Endothelial cell of umbilical vein (primary cell): ENCODE results near the gene SMOC2. TPM values are rescaled to one million over a fixed set of nuclear protein-coding genes. Genes with fewer than 3 reads are reported as not detected.

Source experiments
- BruUV-seq: library from RNA; stranded (reverse); fragments of 400-500 nt; replicated peaks from 2 replicates; lab custom pipeline; 2021; lab: Mats Ljungman, UMichigan
- CTCF ChIA-PET: fragments of 300-600, 350-600 bp; sonication (Branson Sonifier 250); formaldehyde crosslinking; loops from one replicate; lab custom pipeline; 2021; ENCODE audit warnings: antibody characterized with exemption, inconsistent platforms; lab: Charles Lee
- POLR2A ChIA-PET: fragments of 300-600, 350-600 bp; sonication (Branson Sonifier 250); formaldehyde crosslinking; loops from one replicate; lab custom pipeline; 2021; ENCODE audit warnings: antibody characterized with exemption, inconsistent platforms; lab: Charles Lee
- DNase-seq: peaks from one replicate; pipeline ENCODE4 v3.0.0-alpha.2; 2011; ENCODE audit warnings: low read depth, low spot score
- FAIRE-seq: peaks from 2 replicates; lab custom pipeline; 2011; peaks lifted over from hg19 to GRCh38; lab: Jason Lieb, UNC
- H2AFZ ChIP-seq: 2 replicates; pipeline ENCODE4 v1.6.0; 2012; ENCODE audit warnings: low read depth, low read length, control low read depth, inconsistent platforms
- H3K27ac ChIP-seq: 2 replicates; pipeline ENCODE4 v1.5.1; 2011; ENCODE audit warnings: low read depth, mild to moderate bottlenecking, control low read depth, low read length, moderate library complexity; ENCODE audit not compliant: insufficient read depth
- H3K27me3 ChIP-seq, 2 experiments: 2 replicates each; pipeline versions ENCODE4 v1.6.0 to v1.6.1; 2011; ENCODE audit warnings: low read length in 2 of 2, mixed read lengths in 1 of 2; ENCODE audit not compliant: control insufficient read depth in 2 of 2, insufficient read depth in 2 of 2
- H3K36me3 ChIP-seq, 2 experiments: 2 replicates in 1 of 2; 3 replicates in 1 of 2; pipeline ENCODE4 v1.5.1; 2011; ENCODE audit warnings: low read length in 2 of 2, mild to moderate bottlenecking in 1 of 2, moderate library complexity in 1 of 2; ENCODE audit not compliant: control insufficient read depth in 2 of 2, insufficient read depth in 2 of 2; ENCODE audit errors: extremely low read depth in 1 of 2
- H3K4me1 ChIP-seq: 3 replicates; pipeline ENCODE4 v1.5.1; 2011; ENCODE audit warnings: mild to moderate bottlenecking, low read length; ENCODE audit not compliant: control insufficient read depth, insufficient read depth; ENCODE audit errors: extremely low read depth
- H3K4me2 ChIP-seq: 2 replicates; pipeline ENCODE4 v1.6.1; 2011; ENCODE audit warnings: low read length, control low read depth, mixed read lengths; ENCODE audit not compliant: insufficient read depth
- H3K4me3 ChIP-seq, 3 experiments: fragments of 200-600 bp in 1 of 3; sonication (generic), shearing (Covaris generic) in 1 of 3; replicated peaks in 1 of 3; 2 replicates each; pipeline ENCODE4 v1.5.1; 2011 to 2016; ENCODE audit warnings: control low read depth in 3 of 3, low read length in 3 of 3, mild to moderate bottlenecking in 2 of 3, inconsistent platforms in 1 of 3, low read depth in 1 of 3, moderate library complexity in 1 of 3; ENCODE audit not compliant: insufficient read depth in 1 of 3
- H3K79me2 ChIP-seq: 2 replicates; pipeline ENCODE4 v1.6.0; 2012; ENCODE audit warnings: low read length, inconsistent platforms; ENCODE audit not compliant: control insufficient read depth, insufficient read depth
- H3K9ac ChIP-seq: replicated peaks from 2 replicates; pipeline ENCODE3; 2011; ENCODE audit warnings: low read length, control low read depth; ENCODE audit not compliant: insufficient read depth; ENCODE audit errors: extremely low read depth
- H3K9me1 ChIP-seq: replicated peaks from 3 replicates; pipeline ENCODE4 v1.6.0; 2011; ENCODE audit warnings: mild to moderate bottlenecking, low read length; ENCODE audit not compliant: control insufficient read depth, insufficient read depth; ENCODE audit errors: extremely low read depth
- H3K9me3 ChIP-seq: replicated peaks from 2 replicates; pipeline ENCODE4 v1.5.1; 2012; ENCODE audit warnings: low read length, inconsistent platforms; ENCODE audit not compliant: control insufficient read depth, insufficient read depth
- H4K20me1 ChIP-seq: replicated peaks from 2 replicates; pipeline ENCODE3; 2011; ENCODE audit warnings: mild to moderate bottlenecking, low read length; ENCODE audit not compliant: control insufficient read depth, insufficient read depth; ENCODE audit errors: extremely low read depth
- CTCF ChIP-seq, 2 donors: IDR thresholded peaks; 1 replicate in 1 of 2; 2 replicates in 1 of 2; pipeline ENCODE4 v1.5.1; 2011; ENCODE audit warnings: low read length in 2 of 2, mild to moderate bottlenecking in 2 of 2, moderate library complexity in 2 of 2, control low read depth in 1 of 2, inconsistent platforms in 1 of 2, low read depth in 1 of 2; ENCODE audit not compliant: insufficient read depth in 1 of 2; ENCODE audit errors: extremely low read depth in 1 of 2
- EZH2 ChIP-seq: IDR thresholded peaks from 2 replicates; pipeline ENCODE4 v1.6.1; 2012; ENCODE audit warnings: borderline replicate concordance, low read depth, mild to moderate bottlenecking, moderate library complexity, low read length, inconsistent platforms; ENCODE audit not compliant: severe bottlenecking
- FOS ChIP-seq: IDR thresholded peaks from 2 replicates; pipeline ENCODE4 v1.6.1; 2011; ENCODE audit warnings: mild to moderate bottlenecking, low read length, moderate library complexity, borderline replicate concordance; ENCODE audit not compliant: insufficient read depth
- GATA2 ChIP-seq: IDR thresholded peaks from 2 replicates; pipeline ENCODE4 v1.7.0; 2011; ENCODE audit warnings: low read depth, mild to moderate bottlenecking, moderate library complexity, mixed read lengths, low read length; ENCODE audit not compliant: insufficient read length, insufficient read depth
- JUN ChIP-seq: IDR thresholded peaks from 2 replicates; pipeline ENCODE4 v1.6.1; 2011; ENCODE audit warnings: borderline replicate concordance, low read depth; ENCODE audit not compliant: insufficient read length, insufficient read depth
- MAX ChIP-seq: IDR thresholded peaks from 2 replicates; pipeline ENCODE4 v1.6.1; 2011; ENCODE audit not compliant: insufficient read depth, insufficient read length
- MYC ChIP-seq: IDR thresholded peaks from one replicate; pipeline ENCODE4 v1.6.1; 2011; ENCODE audit warnings: mild to moderate bottlenecking, low read depth, low read length
- POLR2A ChIP-seq: IDR thresholded peaks from 2 replicates; pipeline ENCODE4 v1.6.1; 2012; ENCODE audit warnings: low read depth, mild to moderate bottlenecking, control low read depth, low read length
- POLR2AphosphoS5 ChIP-seq: IDR thresholded peaks from 2 replicates; pipeline ENCODE4 v1.6.1; 2012; ENCODE audit warnings: low read depth, mild to moderate bottlenecking, control low read depth, low read length, moderate library complexity; ENCODE audit not compliant: insufficient read depth
- dilution Hi-C: fragments of 300-500 bp; cut with MboI; formaldehyde crosslinking; loops from one replicate; pipeline ENCODE4 v1.15.0; 2019; ENCODE audit warnings: low sequenced_read_pairs; ENCODE audit not compliant: extremely low pct_ligation_motif_present
- intact Hi-C: fragments of 100-400 bp; cut with micrococcal nuclease; formaldehyde crosslinking; loops from one replicate; pipeline ENCODE4 v1.10.0; 2022
- polyA plus RNA-seq, 4 experiments: library from polyadenylated mRNA; depleted of rRNA in 3 of 4; stranded (reverse) in 3 of 4; unstranded in 1 of 4; fragments of >200 nt; gene quantifications; 2 replicates each; pipeline versions ENCODE4 v1.2.1 to v1.2.3, GENCODE V29; 2011 to 2012; ENCODE audit warnings: missing spikeins in 1 of 4
- total RNA-seq: library from RNA; stranded (reverse); gene quantifications from 2 replicates; pipeline ENCODE4 v1.2.3, GENCODE V29; 2021

Gene SMOC2
- total and polyA plus RNA-seq, 2 donors (not counting 3 experiments of a cell fraction or from before 2014, with no cell fraction given) = not detected

GRCh38 chr6:168686831-168687730 is 246.1 kb downstream of the SMOC2 start:
- DNase-seq (no peak), FAIRE-seq (no peak)
- Histone ChIP-seq H3K27ac (no peak overlapping the region), H3K36me3 (no peaks in the 10 kb centered on the region), H4K20me1 (no peaks in the 10 kb centered on the region), H3K9me1 (no peaks in the 10 kb centered on the region), H3K4me3 (no peak overlapping the region), H2AFZ (no peak overlapping the region), H3K9ac (no peak overlapping the region), H3K4me2 (no peak overlapping the region), H3K79me2 (no peaks in the 10 kb centered on the region), H3K27me3 (no peaks in the 10 kb centered on the region), H3K4me1 (no peaks in the 10 kb centered on the region), H3K9me3 (peaks cover 5% of the 10 kb centered on the region)
- dilution Hi-C loops = no loop called here
- ChIA-PET CTCF (no interaction called here), POLR2A (no interaction called here)
- intact Hi-C loops = no loop called here
- no TSS peak for BruUV-seq
- TF ChIP-seq EZH2 (no peak), MYC (no peak), CTCF (IDR thresholded peaks at IDR 0.05; ENCODE audit: extremely low read depth in 1 of 2, insufficient read depth in 1 of 2, low read depth in 1 of 2, low read length in 2 of 2) (no peak), POLR2AphosphoS5 (no peak), MAX (no peak), GATA2 (no peak), JUN (no peak), POLR2A (no peak), FOS (no peak)
